ENCODE data around the gene ASTL.

DNA sequence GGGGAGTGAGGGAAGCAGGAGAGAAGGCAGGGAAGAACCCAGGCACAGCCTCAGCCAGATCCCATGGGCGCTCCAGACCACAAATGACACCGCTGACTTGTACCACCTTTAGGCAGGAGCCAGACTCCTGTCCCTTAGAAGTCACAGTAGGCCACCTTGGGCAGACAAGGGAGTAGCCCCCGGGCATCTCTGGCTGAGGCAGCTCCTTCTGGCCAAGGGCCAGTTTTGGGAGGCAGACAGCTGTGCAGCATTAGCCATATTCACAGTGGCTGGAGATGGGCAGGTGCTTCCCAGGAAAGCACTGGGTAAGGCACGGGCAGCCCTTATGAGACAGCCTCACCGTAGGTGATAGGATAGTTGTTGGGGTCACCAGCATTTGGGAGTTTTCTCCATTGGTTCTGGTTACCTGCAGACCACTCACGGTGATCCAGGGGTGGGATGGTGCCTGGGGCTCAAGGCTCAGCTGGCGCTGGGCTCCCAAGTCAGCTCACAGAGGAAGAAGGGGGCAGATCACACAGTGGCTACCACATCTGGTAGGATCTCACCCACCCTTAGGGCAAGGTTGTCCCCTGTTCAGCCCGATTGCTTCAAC is 2.1 kb downstream of the ASTL start:
- TF ChIP-seq, protein P1, sequence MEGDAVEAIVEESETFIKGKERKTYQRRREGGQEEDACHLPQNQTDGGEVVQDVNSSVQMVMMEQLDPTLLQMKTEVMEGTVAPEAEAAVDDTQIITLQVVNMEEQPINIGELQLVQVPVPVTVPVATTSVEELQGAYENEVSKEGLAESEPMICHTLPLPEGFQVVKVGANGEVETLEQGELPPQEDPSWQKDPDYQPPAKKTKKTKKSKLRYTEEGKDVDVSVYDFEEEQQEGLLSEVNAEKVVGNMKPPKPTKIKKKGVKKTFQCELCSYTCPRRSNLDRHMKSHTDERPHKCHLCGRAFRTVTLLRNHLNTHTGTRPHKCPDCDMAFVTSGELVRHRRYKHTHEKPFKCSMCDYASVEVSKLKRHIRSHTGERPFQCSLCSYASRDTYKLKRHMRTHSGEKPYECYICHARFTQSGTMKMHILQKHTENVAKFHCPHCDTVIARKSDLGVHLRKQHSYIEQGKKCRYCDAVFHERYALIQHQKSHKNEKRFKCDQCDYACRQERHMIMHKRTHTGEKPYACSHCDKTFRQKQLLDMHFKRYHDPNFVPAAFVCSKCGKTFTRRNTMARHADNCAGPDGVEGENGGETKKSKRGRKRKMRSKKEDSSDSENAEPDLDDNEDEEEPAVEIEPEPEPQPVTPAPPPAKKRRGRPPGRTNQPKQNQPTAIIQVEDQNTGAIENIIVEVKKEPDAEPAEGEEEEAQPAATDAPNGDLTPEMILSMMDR (conservative IDR thresholded peaks at IDR 0.05 in 1 of 2, IDR thresholded peaks at IDR 0.05 in 1 of 2; ENCODE audit: extremely low read depth in 1 of 2, insufficient read depth in 1 of 2, low read depth in 1 of 2, low read length in 2 of 2), result no peak
- TF ChIP-seq EZH2 (IDR thresholded peaks at IDR 0.05; ENCODE audit: borderline replicate concordance, low read length), result no peak

Measured in mammary epithelial cell (primary cell).